ENCODE data around the gene NT5C1B. TPM values are rescaled to one million over a fixed set of nuclear protein-coding genes. Genes with fewer than 3 reads are reported as not detected.

NT5C1B gene
- total RNA-seq: not detected in 2 replicates

DNA sequence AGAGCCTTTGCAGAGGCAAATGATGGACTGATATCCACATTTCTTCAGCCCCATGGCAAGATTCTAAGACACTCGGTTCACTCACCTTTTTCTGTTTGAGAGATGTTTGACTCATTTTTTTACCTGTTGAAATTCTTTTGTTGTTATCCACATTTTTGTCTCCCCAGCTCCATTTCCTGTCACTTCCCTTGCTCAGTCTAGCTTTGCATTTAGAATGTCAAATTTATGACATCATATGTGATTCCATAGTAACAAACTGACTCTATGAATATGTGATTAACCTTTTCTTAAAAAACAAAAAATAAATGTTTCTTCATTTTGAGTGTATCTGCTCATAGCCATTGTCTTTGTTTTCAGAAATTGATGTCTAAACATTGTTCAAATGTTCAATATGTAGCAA is at the start of gene NT5C1B:
Gene NT5C1B, minus strand, starts transcription at position 216 of the 400 bp plus-strand sequence. Its CDS starts 101 bp downstream, at position 115.

DNA sequence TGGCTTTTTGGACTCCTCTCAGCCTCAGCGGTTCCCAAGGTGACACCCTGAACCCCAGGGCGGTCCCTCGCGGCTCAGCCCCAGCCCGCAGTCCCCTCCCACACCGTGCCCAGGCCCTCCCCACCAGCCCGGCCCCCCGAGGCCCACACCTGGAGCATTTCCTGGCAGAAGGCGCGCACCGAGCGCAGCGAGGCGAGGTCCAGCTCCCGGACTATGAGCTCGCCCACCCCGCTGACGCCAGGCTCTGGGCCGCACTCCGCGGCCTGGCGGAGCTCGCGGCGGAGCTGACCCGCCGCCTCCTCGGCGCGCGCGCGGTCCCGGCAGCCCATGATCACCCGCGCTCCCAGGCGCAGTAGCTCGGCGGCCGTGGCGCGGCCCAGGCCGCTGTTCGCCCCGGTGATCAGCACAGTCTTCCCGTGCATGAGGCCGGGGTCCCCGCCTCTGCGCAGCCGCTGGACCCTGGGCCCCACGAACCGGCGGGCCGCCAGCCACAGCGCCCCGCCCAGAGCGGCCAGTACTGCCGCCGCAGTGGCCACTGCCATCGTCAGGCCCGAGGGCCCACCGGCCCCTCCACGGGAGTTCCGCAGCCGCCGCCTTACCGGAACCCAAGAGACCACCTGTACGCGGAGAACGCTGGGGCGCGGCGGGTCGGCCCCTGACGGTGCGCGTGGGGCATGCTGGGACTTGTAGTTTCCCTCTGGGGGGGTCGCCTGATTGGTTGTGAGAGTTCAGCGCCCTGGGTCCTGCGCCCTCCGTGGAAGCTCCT is 29.2 kb downstream of the NT5C1B start, which contains the start of gene RDH14:
Gene RDH14, minus strand, starts transcription at position 623 of the 766 bp plus-strand sequence. Its CDS starts 81 bp downstream, at position 542.

Small RNAs within 50 kb of the gene (small RNA-seq; reads per million reads assigned to genes)
- not detected for gene RNU6-1215P

Other genes with a start within 250 kb of the NT5C1B start
- gene RDH14, start 28.9 kb downstream of the NT5C1B start, total RNA-seq: 21.3 and 21.9 TPM in 2 replicates

Data from subcutaneous preadipocyte (primary cell).